HepG2 (cell line): Measurements from ENCODE around the gene GRAMD1B. TPM values are rescaled to one million over a fixed set of nuclear protein-coding genes. Genes with fewer than 3 reads are reported as not detected.

Experiments used
- ATAC-seq: fragments of 200-7000 bp; cut with Tn5 transposase; 3 replicates; pipeline ENCODE4 v1.9.1; 2020; ENCODE audit warnings: mild to moderate bottlenecking, moderate library complexity
- BruUV-seq: library from RNA; stranded (reverse); fragments of 400-500 nt; replicated peaks from 2 replicates; lab custom pipeline; 2021; lab: Mats Ljungman, UMichigan
- CTCF ChIA-PET: fragments of 300-600 bp; formaldehyde crosslinking; extraction: SDS; loops from one replicate; lab custom pipeline; 2021; ENCODE audit warnings: low total read pairs, inconsistent platforms, low intra/inter-chr PET ratio; lab: Yijun Ruan, JAX
- POLR2A ChIA-PET: fragments of 350-600 bp; sonication (Branson Sonifier 250); formaldehyde crosslinking; loops from one replicate; lab custom pipeline; 2020; ENCODE audit warnings: antibody characterized with exemption, inconsistent platforms; lab: Yijun Ruan, JAX
- DNase-seq: peaks from one replicate; pipeline ENCODE4 v3.0.0-alpha.2; 2015; ENCODE audit warnings: low spot score
- FAIRE-seq: peaks from 3 replicates; lab custom pipeline; 2011; peaks lifted over from hg19 to GRCh38; lab: Jason Lieb, UNC
- H2AFZ ChIP-seq: one replicate; pipeline ENCODE4 v1.6.1; 2011; ENCODE audit warnings: low read length, inconsistent platforms
- H3K27ac ChIP-seq: fragments of 300-600 bp; 3 replicates; pipeline ENCODE4 v1.8.0; 2011; ENCODE audit warnings: mixed run types, mild to moderate bottlenecking, mixed read lengths, low read length, inconsistent platforms; ENCODE audit not compliant: insufficient read depth; ENCODE audit errors: extremely low read length
- H3K27me3 ChIP-seq, 2 experiments: fragments of 200-600 bp in 1 of 2; 2 replicates in 1 of 2; 3 replicates in 1 of 2; pipeline versions ENCODE4 v1.6.0 to v1.8.0; 2011; ENCODE audit warnings: low read length in 2 of 2, mild to moderate bottlenecking in 2 of 2, moderate library complexity in 2 of 2, inconsistent platforms in 1 of 2; ENCODE audit not compliant: insufficient read depth in 2 of 2, control insufficient read depth in 1 of 2
- H3K36me3 ChIP-seq, 2 experiments: fragments of 200-600 bp in 1 of 2; replicated peaks in 1 of 2; 2 replicates in 1 of 2; 3 replicates in 1 of 2; pipeline versions ENCODE4 v1.5.1 to v1.8.0; 2011; ENCODE audit warnings: low read length in 2 of 2, inconsistent platforms in 1 of 2; ENCODE audit not compliant: insufficient read depth in 2 of 2, control insufficient read depth in 1 of 2
- H3K4me1 ChIP-seq: 2 replicates; pipeline ENCODE4 v1.5.1; 2012; ENCODE audit warnings: low read length, inconsistent platforms; ENCODE audit not compliant: insufficient read depth
- H3K4me2 ChIP-seq: 2 replicates; pipeline ENCODE4 v1.6.0; 2011; ENCODE audit warnings: low read depth, low read length, inconsistent platforms
- H3K4me3 ChIP-seq, 3 experiments: fragments of 200-600 bp in 1 of 3; sonication (generic), shearing (Covaris generic) in 1 of 3; replicated peaks in 1 of 3; 2 replicates each; pipeline ENCODE4 v1.5.1; 2011 to 2016; ENCODE audit warnings: low read length in 3 of 3, inconsistent platforms in 2 of 3, low read depth in 2 of 3, mild to moderate bottlenecking in 2 of 3, control low read depth in 1 of 3, mixed read lengths in 1 of 3; ENCODE audit not compliant: insufficient read depth in 1 of 3
- H3K79me2 ChIP-seq: one replicate; pipeline ENCODE4 v1.6.1; 2011; ENCODE audit warnings: low read length, inconsistent platforms; ENCODE audit not compliant: insufficient read depth
- H3K9ac ChIP-seq: 2 replicates; pipeline ENCODE4 v1.6.0; 2011; ENCODE audit warnings: mild to moderate bottlenecking, low read depth, low read length, inconsistent platforms; ENCODE audit not compliant: insufficient read depth
- H3K9me3 ChIP-seq: 2 replicates; pipeline ENCODE4 v1.5.1; 2012; ENCODE audit warnings: mild to moderate bottlenecking, low read length
- H4K20me1 ChIP-seq: 2 replicates; pipeline ENCODE4 v1.6.0; 2011; ENCODE audit warnings: inconsistent platforms, mild to moderate bottlenecking, low read length, moderate library complexity; ENCODE audit not compliant: insufficient read depth
- ADNP ChIP-seq: sonication (generic); formaldehyde crosslinking; IDR thresholded peaks from 2 replicates; pipeline ENCODE4 v1.4.0; 2020; ENCODE audit warnings: missing genetic modification reagents
- FOXA3 ChIP-seq: IDR thresholded peaks from 2 replicates; pipeline ENCODE4 v1.6.1; 2016; ENCODE audit warnings: missing genetic modification reagents, missing compliant biosample characterization
- HES4 ChIP-seq: sonication (generic); formaldehyde crosslinking; IDR thresholded peaks from 2 replicates; pipeline ENCODE4 v1.9.0; 2021; ENCODE audit warnings: mild to moderate bottlenecking, missing genetic modification reagents, borderline replicate concordance
- MNT ChIP-seq: fragments of 450-650 bp; IDR thresholded peaks from 2 replicates; pipeline ENCODE4 v1.6.1; 2016
- PTBP1 ChIP-seq: fragments of 200-400 bp; formaldehyde crosslinking; IDR thresholded peaks from 2 replicates; pipeline ENCODE4 v1.6.1; 2018; ENCODE audit warnings: low read length, low read depth; ENCODE audit not compliant: poor library complexity, severe bottlenecking
- SMARCE1 ChIP-seq: fragments of 450-650 bp; IDR thresholded peaks from 2 replicates; pipeline ENCODE4 v1.6.1; 2017; ENCODE audit warnings: borderline replicate concordance
- ZBTB25 ChIP-seq: IDR thresholded peaks from 2 replicates; pipeline ENCODE4 v1.6.1; 2018; ENCODE audit warnings: missing genetic modification reagents
- ZBTB43 ChIP-seq: sonication (generic); formaldehyde crosslinking; conservative IDR thresholded peaks from 2 replicates; pipeline ENCODE4 v1.4.0; 2020; ENCODE audit warnings: missing genetic modification reagents
- ZBTB44 ChIP-seq: sonication (generic); formaldehyde crosslinking; IDR thresholded peaks from 2 replicates; pipeline ENCODE4 v1.4.0; 2020; ENCODE audit warnings: missing genetic modification reagents
- ZKSCAN8 ChIP-seq: IDR thresholded peaks from 2 replicates; pipeline ENCODE4 v1.6.1; 2016; ENCODE audit warnings: borderline replicate concordance, missing genetic modification reagents, missing compliant biosample characterization
- ZNF253 ChIP-seq: sonication (generic); formaldehyde crosslinking; IDR thresholded peaks from 2 replicates; pipeline ENCODE4 v1.8.0; 2022; ENCODE audit warnings: mild to moderate bottlenecking, missing genetic modification reagents, borderline replicate concordance
- ZNF362 ChIP-seq: sonication (generic); formaldehyde crosslinking; IDR thresholded peaks from 2 replicates; pipeline ENCODE4 v1.4.0; 2020; ENCODE audit warnings: missing genetic modification reagents, mild to moderate bottlenecking, borderline replicate concordance
- ZNF367 ChIP-seq: sonication (generic); formaldehyde crosslinking; IDR thresholded peaks from 2 replicates; pipeline ENCODE4 v1.4.0; 2020; ENCODE audit warnings: missing genetic modification reagents, borderline replicate concordance
- ZNF614 ChIP-seq: IDR thresholded peaks from 2 replicates; pipeline ENCODE4 v1.6.1; 2018; ENCODE audit warnings: missing biosample characterization, missing genetic modification reagents, inconsistent platforms, borderline replicate concordance
- in situ Hi-C: cut with HindIII; loops from 2 replicates; pipeline ENCODE4 v1.10.0; 2017; ENCODE audit warnings: low pct_unique_long_range_greater_than_20kb; ENCODE audit not compliant: extremely low pct_ligation_motif_present
- intact Hi-C: fragments of 100-400 bp; cut with micrococcal nuclease; formaldehyde crosslinking; loops from one replicate; pipeline ENCODE4 v1.10.0; 2022; ENCODE audit not compliant: unreplicated experiment
- polyA plus RNA-seq, 8 experiments: library from polyadenylated mRNA; depleted of rRNA in 3 of 8; stranded (reverse) in 7 of 8; unstranded in 1 of 8; fragments of >200 nt; fragmentation: Illumina TruSeq in 4 of 8; extraction: Trizol in 4 of 8; gene quantifications; 2 replicates each; pipeline versions ENCODE4 v1.2.1 to v1.2.3, GENCODE V29; 2011 to 2016; ENCODE audit warnings: low read depth in 4 of 8, missing spikeins in 1 of 8, mixed read lengths in 1 of 8; ENCODE audit not compliant: insufficient read depth in 1 of 8
- total RNA-seq, 5 experiments: library from RNA; depleted of rRNA; stranded (reverse); fragments of >200 nt; fragmentation: Illumina TruSeq; extraction: Trizol; gene quantifications; 2 replicates each; pipeline ENCODE4 v1.2.3, GENCODE V29; 2016; ENCODE audit warnings: low read depth in 1 of 5

Gene GRAMD1B
- total and polyA plus RNA-seq, 2 of the 13 experiments (the other 11 are each of a cell fraction or from before 2014, with no cell fraction given), result 0.12 TPM; not detected in 1

- TF ChIP-seq ZBTB44, result no peak
- no peak for TF ChIP-seq PTBP1
Observed at GRCh38 chr11:123391646-123392348, 38.3 kb upstream of the GRAMD1B start (continued).

- ChIA-PET POLR2A (no interaction called here), CTCF (no interaction called here)
- in situ Hi-C loops (no loop called here), intact Hi-C loops (no loop called here)
- Histone ChIP-seq H4K20me1 (no peaks in the 10 kb centered on the region), H3K9ac (no peak overlapping the region), H3K4me2 (no peak overlapping the region), H3K27ac (no peak overlapping the region), H3K27me3 (no peaks in the 10 kb centered on the region), H3K4me1 (no peaks in the 10 kb centered on the region), H3K36me3 (no peaks in the 10 kb centered on the region), H3K9me3 (no peaks in the 10 kb centered on the region), H2AFZ (no peak overlapping the region), H3K79me2 (no peaks in the 10 kb centered on the region), H3K4me3 (no peak overlapping the region)
- ATAC-seq (no peak), DNase-seq (no peak), FAIRE-seq (no peak)
- BruUV-seq, result no TSS peak
- TF ChIP-seq SMARCE1 (no peak), ZBTB25 (no peak), ZNF614 (CRISPR knock-in tag) (no peak), HES4 (no peak), ADNP (no peak), ZBTB43 (CRISPR knock-in tag) (no peak), FOXA3 (no peak), MNT (no peak), ZKSCAN8 (CRISPR knock-in tag) (no peak), ZNF362 (CRISPR knock-in tag) (no peak), ZNF253 (no peak), ZNF367 (no peak)
Observed at GRCh38 chr11:123392431-123392830, 37.6 kb upstream of the GRAMD1B start.
